ENCODE results near the gene SCG5.

GRCh38 chr15:32664796-32665195 is 23.3 kb downstream of the SCG5 start:
- TF ChIP-seq, protein P1, sequence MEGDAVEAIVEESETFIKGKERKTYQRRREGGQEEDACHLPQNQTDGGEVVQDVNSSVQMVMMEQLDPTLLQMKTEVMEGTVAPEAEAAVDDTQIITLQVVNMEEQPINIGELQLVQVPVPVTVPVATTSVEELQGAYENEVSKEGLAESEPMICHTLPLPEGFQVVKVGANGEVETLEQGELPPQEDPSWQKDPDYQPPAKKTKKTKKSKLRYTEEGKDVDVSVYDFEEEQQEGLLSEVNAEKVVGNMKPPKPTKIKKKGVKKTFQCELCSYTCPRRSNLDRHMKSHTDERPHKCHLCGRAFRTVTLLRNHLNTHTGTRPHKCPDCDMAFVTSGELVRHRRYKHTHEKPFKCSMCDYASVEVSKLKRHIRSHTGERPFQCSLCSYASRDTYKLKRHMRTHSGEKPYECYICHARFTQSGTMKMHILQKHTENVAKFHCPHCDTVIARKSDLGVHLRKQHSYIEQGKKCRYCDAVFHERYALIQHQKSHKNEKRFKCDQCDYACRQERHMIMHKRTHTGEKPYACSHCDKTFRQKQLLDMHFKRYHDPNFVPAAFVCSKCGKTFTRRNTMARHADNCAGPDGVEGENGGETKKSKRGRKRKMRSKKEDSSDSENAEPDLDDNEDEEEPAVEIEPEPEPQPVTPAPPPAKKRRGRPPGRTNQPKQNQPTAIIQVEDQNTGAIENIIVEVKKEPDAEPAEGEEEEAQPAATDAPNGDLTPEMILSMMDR (tag by site-specific recombination; IDR thresholded peaks at IDR 0.05): no peak
- TF ChIP-seq ZNF174 (tag by site-specific recombination; IDR thresholded peaks at IDR 0.05): no peak
